Right ventricle myocardium superior (tissue), 1 donor: ENCODE data around the gene NDRG3. TPM values are rescaled to one million over a fixed set of nuclear protein-coding genes. Genes with fewer than 3 reads are reported as not detected.
"Not testable (repeated sequence)": the region's sequence is repeated elsewhere in the genome, so short reads cannot be mapped to it uniquely, and the experiment has no call there.

Experiments used
- ATAC-seq: fragments of 200-7000 bp; cut with Tn5 transposase; one replicate; pipeline ENCODE4 v1.9.1; 2020; ENCODE audit warnings: mild to moderate bottlenecking; ENCODE audit not compliant: poor library complexity
- DNase-seq: peaks from one replicate; pipeline ENCODE4 v3.0.0-alpha.2; 2020
- intact Hi-C: fragments of 100-400 bp; cut with DNase I; formaldehyde crosslinking; loops from one replicate; pipeline ENCODE4 v1.11.2; 2022
- total RNA-seq: library from RNA; stranded (reverse); fragmentation: NEBNext Ultra II Directional; extraction: Animal tissue kit (Norgen Biotek cat#: 25700); gene quantifications from one replicate; pipeline ENCODE4 v1.2.1, GENCODE V29; 2021
- donor health status: DM: no; HTN: yes; CAD: no; lungs with severe emphysema.

Gene NDRG3
- total RNA-seq, 1 donor from 2014 or later = 27.5 TPM

GRCh38 chr20:36663031-36663430 is 82.9 kb downstream of the NDRG3 start:
- ATAC-seq (no peak), DNase-seq (no peak)
- intact Hi-C loops = no loop called here

DNA sequence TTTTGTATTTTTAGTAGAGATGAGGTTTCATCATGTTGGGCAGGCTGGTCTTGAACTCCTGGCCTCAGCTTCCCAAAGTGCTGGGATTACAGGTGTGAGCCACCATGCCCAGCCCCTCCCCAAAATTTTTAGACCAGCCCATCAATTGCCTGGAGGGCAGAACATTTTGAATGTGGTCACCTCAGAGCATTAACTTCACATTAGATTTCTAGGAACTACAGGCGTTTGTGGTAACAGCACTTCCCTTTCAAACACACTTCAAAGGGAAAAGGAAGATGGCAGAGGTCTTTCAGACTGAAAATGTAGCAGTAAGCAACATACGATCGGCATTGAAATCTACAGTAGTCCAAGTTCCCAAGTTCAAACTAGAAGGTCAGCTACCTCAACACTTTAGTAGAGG is 87.6 kb downstream of the NDRG3 start:
- ATAC-seq (no peak), DNase-seq (no peak)
- intact Hi-C loops = no loop called here

GRCh38 chr20:36656733-36657132 is 89.2 kb downstream of the NDRG3 start:
- DNase-seq (no peak), ATAC-seq (no peak)
- intact Hi-C loops = no loop called here

DNA sequence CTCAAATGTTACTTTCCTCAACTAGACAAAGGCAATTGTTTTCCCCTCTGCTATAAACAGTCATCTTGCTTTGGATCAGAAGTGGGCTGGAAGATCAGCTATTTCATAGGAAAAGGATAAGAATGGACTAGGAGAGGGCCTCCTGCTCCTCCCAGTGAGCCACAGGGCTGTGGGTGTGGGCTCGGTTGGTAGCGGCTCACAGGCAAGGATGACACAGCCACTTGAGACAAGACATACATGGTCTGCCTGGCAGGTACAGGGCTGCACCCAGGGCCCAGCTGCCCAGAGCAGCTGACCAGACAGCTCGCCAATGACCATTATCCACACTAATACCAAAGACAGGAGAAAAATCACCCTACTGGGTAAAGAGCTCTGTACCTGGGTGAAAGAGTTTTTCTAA is 90.9 kb downstream of the NDRG3 start:
- no peak for ATAC-seq
- intact Hi-C loops = no loop called here
- DNase-seq = no peak

- ATAC-seq (no peak), DNase-seq (no peak)
- intact Hi-C loops = no loop called here
Measured at GRCh38 chr20:36654506-36654905, 91.4 kb downstream of the NDRG3 start.

GRCh38 chr20:36653456-36653855 is 92.4 kb downstream of the NDRG3 start:
- intact Hi-C loops = no loop called here
- ATAC-seq (no peak), DNase-seq (no peak)

GRCh38 chr20:36647196-36648121 is 98.4 kb downstream of the NDRG3 start:
- intact Hi-C loops = no loop called here
- ATAC-seq (no peak), DNase-seq (no peak)

GRCh38 chr20:36646678-36647077 is 99.2 kb downstream of the NDRG3 start:
- intact Hi-C loops = no loop called here
- no peak for ATAC-seq
- no peak for DNase-seq

GRCh38 chr20:36645998-36646397 is 99.9 kb downstream of the NDRG3 start, which contains the start of gene SLA2:
Gene SLA2, minus strand, starts transcription at chr20:36646196. Its CDS starts 4,861 bp downstream, at chr20:36641335.
- intact Hi-C loops = no loop called here
- DNase-seq (no peak), ATAC-seq (peak; percentile 31)

GRCh38 chr20:36645353-36645752 is 100.5 kb downstream of the NDRG3 start:
- no peak for ATAC-seq
- intact Hi-C loops = no loop called here
- no peak for DNase-seq

GRCh38 chr20:36644706-36645095 is 101.2 kb downstream of the NDRG3 start:
- no peak for ATAC-seq
- DNase-seq = no peak
- intact Hi-C loops = no loop called here

DNA sequence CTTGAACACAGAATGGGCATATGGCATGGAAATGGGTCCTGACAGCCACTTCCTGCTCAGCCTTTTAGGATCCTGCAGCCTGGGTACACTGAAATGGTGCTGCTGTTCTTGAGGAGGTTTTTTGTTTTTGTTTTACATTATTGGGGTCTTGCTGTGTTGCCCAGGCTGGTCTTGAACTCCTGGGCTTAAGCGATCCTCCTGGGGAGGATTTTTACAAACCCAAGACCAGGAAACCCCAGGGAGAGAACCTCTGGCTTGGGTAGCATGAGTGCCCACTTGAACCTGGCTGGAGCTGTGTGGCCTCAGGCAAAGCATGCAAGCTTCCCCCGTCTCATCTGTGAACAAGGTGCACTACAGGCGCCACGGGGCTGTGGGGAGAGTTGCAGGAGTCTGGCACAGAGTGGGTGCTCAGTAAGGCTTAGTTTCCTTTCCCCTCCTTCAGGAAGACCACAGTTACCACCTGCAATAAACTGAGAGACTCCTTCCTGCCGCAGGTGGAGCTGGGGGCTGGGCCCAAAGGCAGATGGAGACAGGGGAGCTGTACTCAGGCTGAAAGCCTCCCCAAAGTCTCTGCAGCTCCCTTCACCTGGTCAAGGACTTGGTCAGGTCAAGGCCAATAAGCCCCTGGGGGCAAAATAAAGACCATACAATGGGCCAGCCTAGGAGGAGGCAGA is 101.7 kb downstream of the NDRG3 start:
- DNase-seq = no peak
- intact Hi-C loops = no loop called here
- no peak for ATAC-seq

GRCh38 chr20:36642136-36642535 is 103.8 kb downstream of the NDRG3 start:
- DNase-seq = no peak
- no peak for ATAC-seq
- intact Hi-C loops = no loop called here

DNA sequence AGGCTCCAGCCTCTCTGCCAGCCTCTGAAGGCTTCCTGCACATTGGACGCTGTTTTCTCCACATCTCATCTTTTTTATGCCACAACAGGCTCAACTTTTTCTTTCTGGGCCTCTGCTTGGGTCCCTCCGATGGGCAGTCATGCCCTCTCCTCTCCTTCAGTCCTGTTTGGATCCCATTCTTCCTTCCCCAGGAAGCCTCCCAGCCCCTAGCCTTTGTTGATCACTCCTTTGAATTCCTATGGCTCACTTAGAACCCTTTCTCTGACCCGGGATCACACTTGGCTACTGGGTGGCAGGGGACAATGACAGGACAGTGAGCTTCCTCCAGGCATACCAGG is 104.4 kb downstream of the NDRG3 start:
- intact Hi-C loops = no loop called here
- ATAC-seq (no peak), DNase-seq (no peak)

DNA sequence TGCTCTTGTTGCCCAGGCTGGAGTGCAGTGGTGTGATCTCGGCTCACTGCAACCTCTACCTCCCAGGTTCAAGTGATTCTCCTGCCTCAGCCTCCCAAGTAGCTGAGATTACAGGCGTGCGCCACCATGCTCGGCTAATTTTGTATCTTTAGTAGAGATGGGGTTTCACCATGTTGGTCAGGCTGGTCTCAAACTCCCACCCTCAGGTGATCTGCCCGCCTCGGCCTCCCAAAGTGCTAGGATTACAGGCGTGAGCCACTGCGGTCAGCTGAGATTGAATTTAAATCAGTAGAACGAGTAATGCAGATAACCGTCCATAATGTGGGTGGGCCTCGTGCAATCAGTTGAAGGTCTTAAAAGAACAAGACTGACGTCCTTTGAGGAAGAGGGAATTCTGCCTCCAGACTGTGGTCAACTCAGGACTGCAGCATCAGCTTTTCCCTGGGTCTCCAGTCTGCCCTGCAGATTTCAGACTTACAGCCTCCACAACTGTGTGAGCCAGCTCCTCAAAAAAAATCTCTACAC is 107.0 kb downstream of the NDRG3 start:
- DNase-seq, intact Hi-C loops, ATAC-seq: not testable (repeated sequence)

- ATAC-seq (no peak), DNase-seq (no peak)
- intact Hi-C loops = no loop called here
Measured at GRCh38 chr20:36634342-36634741, 111.5 kb downstream of the NDRG3 start.

DNA sequence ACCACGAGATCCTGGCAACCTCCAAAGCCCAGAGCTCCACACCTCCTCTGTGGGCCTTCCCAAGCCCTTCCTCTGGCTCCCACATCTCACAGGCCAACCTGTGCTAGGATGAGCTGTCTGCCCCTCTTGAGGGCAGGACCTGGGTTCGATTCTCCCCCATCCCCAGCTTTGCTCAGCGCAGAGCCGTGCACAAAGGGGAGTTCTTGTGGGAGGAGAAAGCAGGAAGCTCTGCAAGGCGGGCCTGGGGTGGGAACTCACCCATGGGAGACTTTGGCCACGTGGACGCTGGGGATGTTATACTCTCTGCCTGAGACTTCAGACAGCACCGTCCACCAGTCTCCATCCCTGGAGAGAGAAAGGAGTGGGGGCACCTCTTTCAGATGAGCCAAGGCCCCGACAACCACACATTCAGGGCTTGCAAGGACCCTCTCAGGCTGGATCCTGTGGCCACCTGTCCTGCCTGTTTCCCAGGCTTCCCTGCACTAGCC is 112.6 kb downstream of the NDRG3 start:
- ATAC-seq (no peak), DNase-seq (no peak)
- intact Hi-C loops = no loop called here

DNA sequence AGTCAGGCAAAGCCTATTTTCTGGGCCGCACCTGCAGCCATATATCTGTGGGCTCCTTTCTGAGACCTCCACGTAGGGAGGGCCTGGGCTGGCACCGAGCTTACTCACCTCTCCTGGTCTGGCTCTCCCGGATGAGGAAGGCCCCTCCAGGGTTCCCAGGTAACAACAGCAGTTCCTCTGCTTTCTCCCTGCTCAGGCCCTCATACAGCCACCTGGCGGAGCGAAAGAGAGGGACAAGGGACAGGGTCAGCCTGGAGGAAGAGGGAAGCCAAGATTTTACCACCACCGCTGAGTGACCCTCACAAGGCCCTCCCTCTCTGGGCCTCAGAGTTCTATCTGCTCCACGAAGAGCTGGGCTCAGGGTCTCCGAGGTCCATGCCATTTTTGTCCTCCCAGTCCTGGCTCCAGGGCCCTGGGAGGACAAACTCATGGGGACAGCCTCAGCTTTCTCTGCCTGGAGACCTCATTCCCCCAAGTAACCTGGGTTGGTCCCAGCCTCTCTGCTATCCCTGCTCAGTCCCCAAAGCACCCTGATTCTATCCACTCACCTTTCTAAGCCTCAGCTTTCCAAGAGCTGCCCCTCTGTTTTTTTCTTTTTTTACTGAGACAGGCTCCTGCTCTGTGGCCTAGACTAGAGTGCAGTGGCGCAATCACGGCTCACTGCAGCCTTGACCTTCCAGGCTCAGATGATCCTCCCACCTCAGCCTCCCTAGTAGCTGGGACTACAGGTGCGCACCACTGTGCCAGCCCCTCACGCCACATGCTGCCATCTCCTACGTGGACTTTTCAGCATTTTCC is 113.2 kb downstream of the NDRG3 start:
- ATAC-seq = no peak
- intact Hi-C loops = no loop called here
- no peak for DNase-seq

DNA sequence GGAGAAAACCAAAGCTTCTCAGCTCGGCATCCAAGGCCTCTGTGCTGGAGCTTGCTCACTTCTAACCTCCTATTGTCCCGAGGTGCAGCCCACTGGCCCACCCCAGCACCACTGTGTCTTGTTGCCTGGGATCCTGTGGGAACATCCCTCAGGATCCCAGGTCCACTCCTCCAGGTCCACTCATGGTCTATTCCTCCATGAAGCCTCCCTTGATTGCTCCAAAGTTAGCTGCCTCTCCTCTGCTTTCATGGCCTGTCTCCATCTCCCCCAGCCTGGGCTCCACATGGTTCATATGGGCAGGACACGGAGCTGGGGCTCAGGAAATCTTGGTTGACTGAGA is 113.8 kb downstream of the NDRG3 start:
- DNase-seq = no peak
- intact Hi-C loops = no loop called here
- no peak for ATAC-seq
